UCSD-AML1 (cell line): Measurements from ENCODE around the gene RNFT2.
"Not testable (repeated sequence)": the region's sequence is repeated elsewhere in the genome, so short reads cannot be mapped to it uniquely, and the experiment has no call there.

ENCODE experiments used
- DNase-seq: peaks from one replicate; lab custom pipeline; 2025; ENCODE audit not compliant: unreplicated experiment; lab: John Stamatoyannopoulos, UW

The RNFT2 gene

DNA sequence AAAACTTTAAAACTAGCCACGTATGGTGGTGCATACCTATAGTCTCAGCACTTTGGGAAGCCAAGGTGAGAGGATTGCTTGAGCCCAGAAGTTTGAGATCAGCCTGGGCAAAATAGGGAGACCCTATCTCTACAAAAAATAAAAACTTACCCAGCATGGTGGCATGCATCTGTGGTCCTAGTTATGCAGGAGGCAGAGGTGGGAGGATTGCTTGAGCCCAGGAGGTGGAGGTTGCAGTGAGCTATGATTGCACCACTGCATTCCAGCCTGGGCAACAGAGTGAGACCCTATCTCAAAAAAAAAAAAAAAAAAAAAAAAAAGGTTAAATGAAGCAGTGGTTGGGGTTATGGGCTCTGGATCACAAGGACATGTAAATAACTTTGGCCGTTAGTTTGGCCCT, 4.7 kb downstream of the RNFT2 start:
- not testable (repeated sequence) for DNase-seq

DNA sequence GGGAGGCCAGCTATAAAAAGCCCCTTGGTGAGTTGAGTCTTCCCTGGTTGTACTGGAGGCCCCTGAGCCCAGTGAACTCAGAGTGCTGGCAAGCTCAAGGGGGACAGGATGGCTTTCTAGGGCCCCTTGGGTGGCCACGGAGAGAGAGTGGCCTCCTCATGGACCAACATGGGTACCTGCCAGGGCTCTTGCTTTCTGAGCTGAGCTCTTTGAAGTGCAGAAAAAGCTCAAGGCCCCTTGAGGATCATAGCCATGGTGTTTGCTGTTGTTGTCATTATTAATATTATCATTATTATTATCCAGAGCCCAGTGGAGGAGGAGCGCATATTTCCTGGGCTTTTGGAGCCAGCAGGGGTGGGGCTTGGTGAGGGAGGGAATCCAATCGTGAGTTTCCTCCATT, 6.7 kb downstream of the RNFT2 start:
- DNase-seq = no peak

GRCh38 chr12:116745554-116745953, 7.4 kb downstream of the RNFT2 start:
- no peak for DNase-seq

- DNase-seq = no peak
Measured at GRCh38 chr12:116749884-116750283, 11.8 kb downstream of the RNFT2 start.

- DNase-seq = no peak
Measured at GRCh38 chr12:116750298-116750697, 12.2 kb downstream of the RNFT2 start.

GRCh38 chr12:116754097-116754496, 16.0 kb downstream of the RNFT2 start:
- DNase-seq = not testable (repeated sequence)

- DNase-seq = not testable (repeated sequence)
Measured at GRCh38 chr12:116754783-116755182, 16.7 kb downstream of the RNFT2 start.

DNA sequence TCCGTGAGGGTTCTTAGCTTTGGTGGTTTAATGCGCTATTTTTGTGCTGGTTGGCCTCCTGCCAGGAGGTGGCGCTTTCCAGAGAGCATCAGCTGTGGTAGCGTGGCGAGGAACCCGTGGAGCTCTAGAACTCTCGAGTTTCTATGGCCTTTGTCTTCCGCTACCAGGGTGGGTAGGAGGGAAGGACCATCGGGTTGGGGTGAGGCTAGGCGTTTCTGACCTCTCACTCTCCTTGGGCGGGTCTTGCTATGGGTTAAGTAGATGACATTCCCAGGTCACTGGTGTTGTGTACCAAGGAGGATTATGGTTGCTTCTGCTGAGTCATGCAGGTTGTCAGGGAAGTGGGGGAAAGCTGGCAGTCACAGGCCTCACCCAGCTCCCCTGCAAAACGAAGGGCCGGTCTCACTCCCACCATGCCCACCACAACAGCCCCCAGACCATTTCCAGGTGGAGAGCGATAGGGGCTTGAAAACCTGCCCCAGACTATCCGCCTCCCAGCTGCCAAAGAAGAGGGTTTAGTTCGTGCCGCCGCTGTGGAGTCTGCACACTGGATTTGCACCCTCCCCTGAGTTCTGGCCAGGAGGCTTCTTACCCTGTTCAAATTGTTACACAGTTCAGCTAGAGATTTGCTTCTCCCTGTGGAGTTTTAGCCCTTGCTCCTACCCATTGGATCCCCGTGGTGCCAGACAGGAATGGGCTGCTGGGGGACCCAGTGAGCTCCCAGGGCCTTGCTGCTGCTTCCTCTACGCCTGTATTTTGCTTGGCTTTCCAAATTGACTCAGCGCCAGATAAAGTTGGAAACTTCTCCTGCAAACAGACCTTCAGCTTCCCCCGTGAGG, 21.9 kb downstream of the RNFT2 start:
- peak; percentile 64 for DNase-seq

GRCh38 chr12:116760622-116761020, 22.5 kb downstream of the RNFT2 start:
- DNase-seq = no peak

GRCh38 chr12:116761499-116761898, 23.4 kb downstream of the RNFT2 start:
- no peak for DNase-seq

DNA sequence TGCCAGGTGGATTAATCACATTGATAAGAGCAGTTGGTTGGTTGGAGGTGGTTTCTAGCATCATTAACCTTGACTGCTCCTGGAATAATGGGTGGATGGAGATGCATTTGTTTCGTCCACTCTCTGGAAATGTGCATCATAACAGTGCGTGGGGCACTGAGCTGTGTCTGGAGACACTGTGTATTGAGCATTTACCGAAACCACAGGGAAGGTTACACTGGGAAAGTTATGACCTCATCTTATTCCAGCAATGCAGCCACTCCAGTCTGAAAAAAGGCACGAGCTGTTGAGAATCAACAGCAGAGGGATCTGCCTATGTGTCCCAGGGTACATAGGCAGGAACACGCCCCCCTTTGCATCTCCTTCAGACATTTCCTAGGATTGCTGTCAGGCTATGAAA, 27.2 kb downstream of the RNFT2 start:
- no peak for DNase-seq

DNA sequence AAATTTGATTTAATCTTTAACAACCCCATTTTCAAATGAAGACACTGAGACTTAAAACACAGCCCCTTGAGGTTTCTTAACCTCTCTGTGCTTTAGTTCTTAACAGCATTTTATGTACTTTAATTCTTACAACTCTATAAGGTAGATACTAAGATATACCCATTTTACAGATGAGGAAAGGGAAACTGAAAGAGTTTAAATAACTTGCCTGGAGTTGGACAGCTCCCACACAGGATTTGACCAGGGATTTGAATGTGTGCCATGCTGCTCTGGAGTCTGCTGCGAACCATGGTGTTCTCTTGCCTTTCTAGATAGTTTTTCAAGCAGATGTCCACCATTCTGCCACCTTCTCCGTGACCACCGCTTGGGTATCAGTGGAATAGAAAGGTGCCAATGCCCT, 28.2 kb downstream of the RNFT2 start:
- DNase-seq = no peak

DNA sequence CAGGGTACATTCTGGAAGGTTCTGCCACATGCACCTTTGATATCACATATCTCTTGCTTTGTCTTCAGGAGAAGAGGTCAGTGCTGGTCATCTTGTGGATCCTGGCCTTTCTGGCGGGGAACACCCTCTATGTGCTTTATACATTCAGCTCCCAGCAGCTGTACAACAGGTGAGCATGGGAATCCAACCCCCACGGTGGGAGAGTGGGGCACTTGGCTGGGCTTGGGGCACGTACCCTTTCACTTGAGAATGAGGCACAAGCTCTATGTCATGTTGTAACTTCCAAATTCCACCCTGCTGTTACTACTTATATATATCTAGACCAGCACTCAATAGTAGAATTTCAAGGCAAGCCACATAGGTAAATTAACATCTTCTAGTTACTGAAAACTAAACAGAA, 28.6 kb downstream of the RNFT2 start:
- DNase-seq = no peak

DNA sequence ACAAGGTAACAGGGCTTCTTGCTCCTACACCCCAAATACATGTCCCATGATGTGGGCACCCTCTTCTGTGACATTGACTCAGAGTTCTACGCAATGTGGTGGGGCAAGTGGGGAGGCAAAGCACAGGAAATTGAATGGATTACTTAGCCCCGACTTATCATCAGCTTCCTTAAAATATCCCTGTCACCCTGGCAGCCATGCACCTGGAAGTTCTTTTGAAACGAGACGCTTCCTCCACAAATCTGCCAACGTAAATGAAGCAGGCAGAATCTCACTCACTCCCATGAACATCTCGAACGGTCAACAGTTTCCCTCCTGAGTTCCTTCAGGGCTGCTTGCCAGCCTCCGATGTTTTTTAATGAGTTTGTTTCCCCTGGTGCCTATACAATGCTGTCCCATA, 33.5 kb downstream of the RNFT2 start:
- DNase-seq = no peak

- DNase-seq = no peak
Measured at GRCh38 chr12:116773276-116773731, 35.2 kb downstream of the RNFT2 start.

DNA sequence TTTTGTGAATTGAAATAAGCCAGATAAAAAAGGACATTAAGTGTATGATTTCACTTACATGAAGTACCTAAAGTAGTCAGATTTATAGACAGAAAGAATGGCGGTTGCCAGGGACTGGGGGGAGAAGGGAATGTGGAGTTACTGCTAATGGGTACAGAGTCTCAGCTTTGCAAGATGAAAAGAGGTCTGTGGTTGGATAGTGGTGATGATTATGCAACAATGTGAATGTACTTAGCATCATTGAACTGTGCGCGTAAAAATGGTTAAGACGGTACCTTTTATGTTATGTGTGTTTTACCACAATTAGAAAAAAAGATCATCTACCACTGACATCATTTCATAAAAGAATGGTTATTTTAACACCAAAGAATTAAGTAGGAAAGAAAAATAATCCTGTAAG, 35.9 kb downstream of the RNFT2 start:
- DNase-seq = no peak

DNA sequence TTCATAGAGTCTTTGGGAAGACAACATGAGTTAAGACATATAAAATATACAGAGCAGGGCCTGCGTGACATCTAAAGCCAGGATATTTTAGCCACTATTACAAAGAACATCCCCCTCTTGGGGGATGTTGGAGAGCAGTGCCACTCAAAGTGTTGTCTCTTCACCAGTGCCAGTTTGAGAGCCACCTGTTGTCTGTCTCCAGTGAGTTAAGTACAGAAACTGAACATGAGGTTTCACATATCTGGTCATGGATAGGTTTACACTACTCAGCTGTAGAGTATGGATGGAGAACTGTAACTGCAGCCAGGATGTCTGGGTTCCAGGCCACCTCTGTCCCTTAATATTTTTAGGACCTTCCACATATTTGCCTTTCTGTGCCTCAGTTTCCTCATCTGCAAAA, 39.1 kb downstream of the RNFT2 start:
- DNase-seq = no peak

GRCh38 chr12:116779597-116779996, 41.5 kb downstream of the RNFT2 start:
- DNase-seq = no peak

GRCh38 chr12:116780942-116781341, 42.8 kb downstream of the RNFT2 start:
- DNase-seq = no peak

DNA sequence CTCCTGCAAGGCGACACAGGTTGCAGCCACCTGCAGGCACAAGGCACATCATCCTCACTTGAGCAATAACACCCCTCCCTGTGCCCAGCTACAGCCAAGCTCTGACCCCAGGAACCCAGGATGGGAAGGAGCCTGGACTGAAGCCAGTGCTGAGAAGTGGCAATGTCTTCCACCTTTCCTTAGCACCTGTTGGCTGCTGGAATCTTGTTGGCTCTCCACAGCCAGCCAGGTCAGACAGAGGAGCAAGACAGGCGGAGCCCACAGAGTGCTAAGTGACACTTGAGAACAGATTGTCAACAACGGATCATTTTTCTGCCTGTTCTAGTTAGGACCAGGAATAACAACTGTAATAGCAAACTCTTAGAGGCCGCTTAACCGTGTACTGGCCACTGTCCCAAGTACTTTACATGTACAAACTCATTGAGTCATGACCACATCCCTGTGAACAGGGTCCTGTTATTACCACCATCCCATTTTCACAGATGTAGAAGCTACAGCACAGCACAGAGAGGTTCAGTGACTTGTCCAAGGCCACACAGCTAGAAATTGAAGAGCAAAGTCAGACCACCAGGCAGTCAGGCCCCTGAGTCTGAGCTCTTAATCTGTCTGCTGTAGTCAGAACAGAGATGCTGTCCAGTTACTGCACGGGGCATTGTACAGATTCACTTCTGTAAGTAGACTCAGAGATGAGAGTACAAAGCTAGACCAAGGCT, 45.6 kb downstream of the RNFT2 start:
- no peak for DNase-seq

GRCh38 chr12:116784238-116784612, 46.1 kb downstream of the RNFT2 start:
- DNase-seq = no peak

GRCh38 chr12:116789562-116789961, 51.4 kb downstream of the RNFT2 start:
- DNase-seq = not testable (repeated sequence)
